WTC11 (cell line): ENCODE measurements around the gene TYMS. TPM values are rescaled to one million over a fixed set of nuclear protein-coding genes. Genes with fewer than 3 reads are reported as not detected.

Experiments
- ATAC-seq: fragments of 200-7000 bp; cut with Tn5 transposase; 2 replicates; pipeline ENCODE4 v1.10.0; 2021; ENCODE audit warnings: mild to moderate bottlenecking, moderate library complexity
- CTCF ChIA-PET: fragments of 300-600 bp; sonication (Branson Sonifier 250); formaldehyde crosslinking; loops from one replicate; lab custom pipeline; 2021; ENCODE audit warnings: antibody characterized with exemption; lab: Charles Lee
- POLR2A ChIA-PET: fragments of 350-600 bp; sonication (Branson Sonifier 250); formaldehyde crosslinking; loops from one replicate; lab custom pipeline; 2021; ENCODE audit warnings: antibody characterized with exemption; lab: Charles Lee
- DNase-seq: peaks from one replicate; pipeline ENCODE4 v3.0.0; 2021; ENCODE audit warnings: low spot score
- H3K27ac Mint-ChIP-seq: 2 replicates; pipeline ENCODE4 v1.8.0; 2021; ENCODE audit warnings: mixed read lengths
- H3K27me3 Mint-ChIP-seq: 2 replicates; pipeline ENCODE4 v1.8.0; 2021; ENCODE audit warnings: low read depth, mild to moderate bottlenecking, moderate library complexity, mixed read lengths
- H3K36me3 Mint-ChIP-seq: 2 replicates; pipeline ENCODE4 v1.8.0; 2021; ENCODE audit warnings: mixed read lengths
- H3K4me1 Mint-ChIP-seq: 2 replicates; pipeline ENCODE4 v1.8.0; 2022; ENCODE audit warnings: mixed read lengths
- H3K4me3 Mint-ChIP-seq: 2 replicates; pipeline ENCODE4 v1.8.0; 2021; ENCODE audit warnings: mild to moderate bottlenecking, moderate library complexity, mixed read lengths
- H3K9me3 Mint-ChIP-seq: 2 replicates; pipeline ENCODE4 v1.8.0; 2021; ENCODE audit warnings: mixed read lengths
- CTCF ChIP-seq: fragments of 200-600 bp; IDR thresholded peaks from 2 replicates; pipeline ENCODE4 v1.8.0; 2022; ENCODE audit warnings: antibody characterized with exemption
- E2F5 ChIP-seq: sonication (generic); formaldehyde crosslinking; IDR thresholded peaks from 2 replicates; pipeline ENCODE4 v1.8.1; 2022; ENCODE audit warnings: mild to moderate bottlenecking, moderate library complexity, missing genetic modification reagents
- ELF4 ChIP-seq: sonication (generic); formaldehyde crosslinking; IDR thresholded peaks from 2 replicates; pipeline ENCODE4 v1.8.1; 2022; ENCODE audit warnings: low read depth, mild to moderate bottlenecking, moderate library complexity, missing genetic modification reagents
- HMGA2 ChIP-seq: fragments of 250-450 bp; sonication (Bioruptor Pico); IDR thresholded peaks from 2 replicates; pipeline ENCODE4 v1.4.0; 2021; ENCODE audit warnings: mild to moderate bottlenecking, moderate library complexity
- NFATC4 ChIP-seq: fragments of 250-450 bp; sonication (Bioruptor Pico); IDR thresholded peaks from 2 replicates; pipeline ENCODE4 v1.9.0; 2021; ENCODE audit warnings: mild to moderate bottlenecking
- USF1 ChIP-seq: sonication (generic); formaldehyde crosslinking; IDR thresholded peaks from 2 replicates; pipeline ENCODE4 v1.8.0; 2022; ENCODE audit warnings: mild to moderate bottlenecking, missing genetic modification reagents
- ZNF281 ChIP-seq: sonication (generic); formaldehyde crosslinking; IDR thresholded peaks from 2 replicates; pipeline ENCODE4 v1.8.0; 2023; ENCODE audit warnings: mild to moderate bottlenecking, missing genetic modification reagents
- ZNF425 ChIP-seq: fragments of 250-450 bp; sonication (Bioruptor Pico); conservative IDR thresholded peaks from 2 replicates; pipeline ENCODE4 v1.9.0; 2021; ENCODE audit warnings: mild to moderate bottlenecking
- ZNF671 ChIP-seq: fragments of 250-450 bp; sonication (Bioruptor Pico); IDR thresholded peaks from 2 replicates; pipeline ENCODE4 v1.8.0; 2021; ENCODE audit warnings: mild to moderate bottlenecking
- ZSCAN18 ChIP-seq: fragments of 250-450 bp; sonication (Bioruptor Pico); IDR thresholded peaks from 2 replicates; pipeline ENCODE4 v2.1.2; 2022; ENCODE audit warnings: mild to moderate bottlenecking, moderate library complexity
- total RNA-seq: library from RNA; stranded (reverse); gene quantifications from 3 replicates; pipeline ENCODE4 v1.2.3, GENCODE V29; 2021

TYMS gene
- total RNA-seq, 1 experiment from 2014 or later = 86.4 TPM

- no peak for TF ChIP-seq ZNF425 (CRISPR knock-in tag)
- TF ChIP-seq ELF4 (CRISPR knock-in tag) = no peak
- TF ChIP-seq ZSCAN18 = no peak
- no peak for TF ChIP-seq ZNF281
- no peak for TF ChIP-seq ZNF671
- TF ChIP-seq E2F5 (CRISPR knock-in tag) = no peak
- peak; percentile 36; the same call in 1 of the 2 replicates for TF ChIP-seq CTCF
- TF ChIP-seq, all 79 proteins: peak for 2
These were observed 33.5 kb upstream of the TYMS start (continued) for GRCh38 chr18:623761-624620.

GRCh38 chr18:627231-627630 lies 30.2 kb upstream of the TYMS start:
- no peak for TF ChIP-seq NFATC4 (CRISPR knock-in tag)
- TF ChIP-seq USF1 (CRISPR knock-in tag) = no peak
- TF ChIP-seq HMGA2 = no peak
- no peaks in the 10 kb centered on the region; the same call in 1 of the 2 replicates for H3K36me3 Mint-ChIP-seq
- ATAC-seq = no peak
- peaks cover 14% of the 10 kb centered on the region for H3K4me1 Mint-ChIP-seq
- no peaks in the 10 kb centered on the region for H3K27me3 Mint-ChIP-seq
- H3K4me3 Mint-ChIP-seq = no peak overlapping the region
- peaks cover 10% of the 10 kb centered on the region for H3K9me3 Mint-ChIP-seq
- ChIA-PET CTCF (interaction anchor here (0.8 kb wide), 1 partner anchor 33 kb away, joined by 3 read pairs; no protein-coding TSS in a partner anchor), POLR2A (no interaction called here)
- no peak overlapping the region for H3K27ac Mint-ChIP-seq
- DNase-seq = no peak
